CD14-positive monocyte (primary cell): ENCODE measurements around the gene SH3RF3. TPM values are rescaled to one million over a fixed set of nuclear protein-coding genes. Genes with fewer than 3 reads are reported as not detected.

ENCODE experiments used
- DNase-seq, 3 donors: peaks; one replicate each; pipeline ENCODE4 v3.0.0-alpha.2; 2011 to 2022
- H2AFZ ChIP-seq: 2 replicates; pipeline ENCODE4 v1.6.0; 2012; ENCODE audit warnings: mild to moderate bottlenecking, low read depth, low read length, inconsistent platforms; ENCODE audit not compliant: insufficient read depth, poor library complexity, severe bottlenecking
- H3K27ac ChIP-seq, 2 donors: 1 replicate in 1 of 2; 2 replicates in 1 of 2; pipeline ENCODE4 v1.5.1; 2012 to 2013; ENCODE audit warnings: low read length in 2 of 2, control low read depth in 1 of 2, inconsistent platforms in 1 of 2, low read depth in 1 of 2, mild to moderate bottlenecking in 1 of 2
- H3K27me3 ChIP-seq, 2 donors: one replicate each; pipeline versions ENCODE4 v1.6.0 to v1.6.1; 2011 to 2013; ENCODE audit warnings: low read length in 2 of 2; ENCODE audit not compliant: control insufficient read depth in 2 of 2, insufficient read depth in 2 of 2
- H3K36me3 ChIP-seq, 2 donors: replicated peaks in 1 of 2; 1 replicate in 1 of 2; 2 replicates in 1 of 2; pipeline versions ENCODE4 v1.5.1 to v1.6.1; 2012 to 2013; ENCODE audit warnings: low read length in 2 of 2, control low read depth in 1 of 2, inconsistent platforms in 1 of 2, mild to moderate bottlenecking in 1 of 2; ENCODE audit not compliant: insufficient read depth in 2 of 2, control insufficient read depth in 1 of 2
- H3K4me1 ChIP-seq, 2 donors: 1 replicate in 1 of 2; 2 replicates in 1 of 2; pipeline versions ENCODE4 v1.5.1 to v1.6.1; 2012 to 2013; ENCODE audit warnings: low read length in 2 of 2, control low read depth in 1 of 2, inconsistent platforms in 1 of 2, mild to moderate bottlenecking in 1 of 2, moderate library complexity in 1 of 2; ENCODE audit not compliant: insufficient read depth in 2 of 2, control insufficient read depth in 1 of 2
- H3K4me2 ChIP-seq: replicated peaks from 2 replicates; pipeline ENCODE3; 2012; ENCODE audit warnings: low read length, moderate library complexity, mild to moderate bottlenecking; ENCODE audit not compliant: poor library complexity, severe bottlenecking; ENCODE audit errors: extremely low read depth
- H3K4me3 ChIP-seq, 3 experiments: fragments of 200-600 bp in 1 of 3; sonication (generic) in 1 of 3; replicated peaks in 1 of 3; 1 replicate in 2 of 3; 2 replicates in 1 of 3; pipeline ENCODE4 v1.5.1; 2011 to 2013; ENCODE audit warnings: low read length in 3 of 3, mild to moderate bottlenecking in 3 of 3, control low read depth in 2 of 3, low read depth in 2 of 3, inconsistent platforms in 1 of 3, moderate library complexity in 1 of 3
- H3K79me2 ChIP-seq: 2 replicates; pipeline ENCODE4 v1.6.0; 2012; ENCODE audit warnings: mild to moderate bottlenecking, control low read depth, inconsistent platforms, low read length, moderate library complexity; ENCODE audit not compliant: insufficient read depth
- H3K9ac ChIP-seq: 2 replicates; pipeline ENCODE4 v1.6.0; 2017; ENCODE audit warnings: low read length, mild to moderate bottlenecking; ENCODE audit not compliant: insufficient read depth, poor library complexity, severe bottlenecking
- H3K9me3 ChIP-seq, 2 donors: replicated peaks in 1 of 2; 1 replicate in 1 of 2; 2 replicates in 1 of 2; pipeline versions ENCODE4 v1.5.1 to v1.6.1; 2012 to 2013; ENCODE audit warnings: low read length in 2 of 2, control low read depth in 1 of 2; ENCODE audit not compliant: control insufficient read depth in 1 of 2, insufficient read depth in 1 of 2
- H4K20me1 ChIP-seq: 2 replicates; pipeline ENCODE4 v1.6.0; 2012; ENCODE audit warnings: mild to moderate bottlenecking, low read length, control low read depth, moderate library complexity; ENCODE audit not compliant: insufficient read depth
- H3K27ac Mint-ChIP-seq, 7 donors: one replicate each; pipeline ENCODE4 v1.8.0; 2020; ENCODE audit warnings: mild to moderate bottlenecking in 7 of 7, mixed read lengths in 7 of 7, moderate library complexity in 6 of 7, inconsistent platforms in 2 of 7
- H3K27me3 Mint-ChIP-seq, 3 donors: one replicate each; pipeline ENCODE4 v1.8.0; 2021 to 2022; ENCODE audit warnings: low read depth in 3 of 3, mild to moderate bottlenecking in 3 of 3, mixed read lengths in 3 of 3, moderate library complexity in 3 of 3, inconsistent platforms in 1 of 3
- H3K36me3 Mint-ChIP-seq, 2 donors: one replicate each; pipeline ENCODE4 v1.8.0; 2020; ENCODE audit warnings: mixed read lengths in 2 of 2, inconsistent platforms in 1 of 2, mild to moderate bottlenecking in 1 of 2
- H3K4me1 Mint-ChIP-seq: one replicate; pipeline ENCODE4 v1.8.0; 2020; ENCODE audit warnings: mild to moderate bottlenecking, mixed read lengths
- H3K4me3 Mint-ChIP-seq, 2 donors: one replicate each; pipeline ENCODE4 v1.8.0; 2020; ENCODE audit warnings: mild to moderate bottlenecking in 2 of 2, mixed read lengths in 2 of 2, moderate library complexity in 1 of 2
- H3K9me3 Mint-ChIP-seq, 7 donors: one replicate each; pipeline ENCODE4 v1.8.0; 2020 to 2022; ENCODE audit warnings: mixed read lengths in 7 of 7, mild to moderate bottlenecking in 6 of 7, moderate library complexity in 6 of 7, inconsistent platforms in 2 of 7
- CTCF ChIP-seq: fragments of 200-600 bp; IDR thresholded peaks from one replicate; pipeline ENCODE4 v1.8.0; 2022; ENCODE audit warnings: antibody characterized with exemption, mild to moderate bottlenecking
- WGBS: methylation state at CpG from one replicate; pipeline ENCODE4 v1.1.5; 2013; ENCODE audit warnings: missing lambda C conversion rate; ENCODE audit not compliant: insufficient coverage; 5-methylcytosine and 5-hydroxymethylcytosine counted together
- intact Hi-C, 2 donors: fragments of 100-400 bp; cut with micrococcal nuclease; formaldehyde crosslinking; loops; one replicate each; pipeline versions ENCODE4 v1.15.0 to v1.15.1; 2023
- polyA plus RNA-seq, 3 donors: library from polyadenylated mRNA; depleted of rRNA in 1 of 3; unstranded in 2 of 3; stranded (reverse) in 1 of 3; fragments of 300-500 nt in 2 of 3; fragments of >200 nt in 1 of 3; fragmentation: Illumina TruSeq in 2 of 3; gene quantifications; 1 replicate in 2 of 3; 2 replicates in 1 of 3; pipeline ENCODE4 v1.2.3, GENCODE V29; 2012 to 2021

SH3RF3 gene
- polyA plus RNA-seq, 3 donors: 0.25 to 0.75 (median 0.34) TPM

GRCh38 chr2:109368798-109369197, 239.8 kb downstream of the SH3RF3 start:
- H3K27ac Mint-ChIP-seq: no peak overlapping the region

DNA sequence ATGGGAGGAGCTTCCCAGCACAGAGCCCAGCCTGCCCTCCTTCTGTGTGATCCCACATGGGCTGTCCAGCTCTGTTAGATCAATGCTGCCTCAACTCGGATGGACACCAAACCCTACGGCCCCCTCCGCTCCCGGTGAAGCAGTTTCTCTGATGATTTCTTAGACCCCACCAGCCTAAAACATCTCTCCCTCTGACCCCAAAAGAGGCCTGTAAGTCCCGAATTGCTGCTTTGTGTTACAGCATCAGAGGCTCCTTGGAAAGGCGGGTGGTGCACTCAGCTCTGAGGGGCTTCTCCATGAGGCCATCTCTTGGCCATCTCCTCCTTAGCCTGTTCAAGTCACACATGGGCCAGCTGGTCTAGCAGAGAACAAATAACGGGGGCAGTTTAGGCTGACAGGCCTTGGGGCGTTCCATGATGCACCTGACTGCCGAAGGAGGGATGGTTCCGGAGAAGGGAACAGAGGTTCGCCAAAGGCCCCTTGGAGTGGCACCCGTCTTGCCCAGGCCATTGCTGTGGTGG, 240.7 kb downstream of the SH3RF3 start:
- no peaks in the 10 kb centered on the region for H3K36me3 Mint-ChIP-seq
- H3K4me3 Mint-ChIP-seq: no peak overlapping the region

More at GRCh38 chr2:109368798-109369197, 239.8 kb downstream of the SH3RF3 start:
- TF ChIP-seq CTCF: no peak
- WGBS: 71% methylated on average over 4 of the region's 10 CpGs
- H3K9ac ChIP-seq: no peak overlapping the region
- no peak overlapping the region for H3K4me3 ChIP-seq
- H3K36me3 ChIP-seq: no peaks in the 10 kb centered on the region
- H3K9me3 Mint-ChIP-seq: peaks cover 0 to under 1% (median 0%) of the 10 kb centered on the region in 7 donors
- no peak overlapping the region for H3K27ac ChIP-seq
- H3K4me1 Mint-ChIP-seq: no peaks in the 10 kb centered on the region
- H3K79me2 ChIP-seq: no peaks in the 10 kb centered on the region
- intact Hi-C loops: no loop called here
- no peaks in the 10 kb centered on the region for H3K9me3 ChIP-seq
- peaks cover 1 to 2% (median 2%) of the 10 kb centered on the region in 3 donors for H3K27me3 Mint-ChIP-seq
- H3K27me3 ChIP-seq: no peaks in the 10 kb centered on the region
- H3K4me1 ChIP-seq: no peaks in the 10 kb centered on the region
- no peak overlapping the region for H3K4me2 ChIP-seq
- no peak overlapping the region for H2AFZ ChIP-seq
- H3K36me3 Mint-ChIP-seq: no peaks in the 10 kb centered on the region
- no peak overlapping the region for H3K4me3 Mint-ChIP-seq
- H4K20me1 ChIP-seq: no peaks in the 10 kb centered on the region
- no peak for DNase-seq

More for the DNA sequence above, 240.7 kb downstream of the SH3RF3 start:
- Mint-ChIP-seq H3K4me1 (no peaks in the 10 kb centered on the region), H3K27me3 (peaks cover 0 to 2% (median 1%) of the 10 kb centered on the region in 3 donors), H3K9me3 (no peaks in the 10 kb centered on the region), H3K27ac (no peak overlapping the region)
- H3K4me2 ChIP-seq: no peak overlapping the region
- no peaks in the 10 kb centered on the region for H3K79me2 ChIP-seq
- H3K9ac ChIP-seq: no peak overlapping the region
- H4K20me1 ChIP-seq: no peaks in the 10 kb centered on the region
- 91% methylated on average over 8 of the region's 12 CpGs for WGBS
- H3K27ac ChIP-seq: no peak overlapping the region
- no peak for DNase-seq
- no peaks in the 10 kb centered on the region for H3K9me3 ChIP-seq
- no peak for TF ChIP-seq CTCF
- no peak overlapping the region for H3K4me3 ChIP-seq
- no peaks in the 10 kb centered on the region for H3K27me3 ChIP-seq
- intact Hi-C loops: loop anchor here in 1 of 2 donors (10.0 kb wide), 1 partner anchor 235 kb away; no protein-coding TSS in a partner anchor
- no peaks in the 10 kb centered on the region for H3K4me1 ChIP-seq
- H2AFZ ChIP-seq: no peak overlapping the region
- no peaks in the 10 kb centered on the region for H3K36me3 ChIP-seq
